K562 (cell line): ENCODE measurements around the gene ABLIM2. TPM values are rescaled to one million over a fixed set of nuclear protein-coding genes. Genes with fewer than 3 reads are reported as not detected.

Experiments used
- ATAC-seq: fragments of 200-7000 bp; cut with Tn5 transposase; 3 replicates; pipeline ENCODE4 v1.9.1; 2020; ENCODE audit warnings: moderate library complexity
- BruUV-seq: library from RNA; stranded (reverse); fragments of 400-500 nt; replicated peaks from 2 replicates; lab custom pipeline; 2021; lab: Mats Ljungman, UMichigan
- CTCF ChIA-PET: fragments of 300-600 bp; formaldehyde crosslinking; extraction: SDS; loops from one replicate; lab custom pipeline; 2021; ENCODE audit warnings: low intra/inter-chr PET ratio; lab: Yijun Ruan, JAX
- POLR2A ChIA-PET: fragments of 300-600, 350-650 bp; sonication (Branson Sonifier 250); formaldehyde crosslinking; extraction: SDS; loops from one replicate; lab custom pipeline; 2021; ENCODE audit warnings: antibody characterized with exemption, inconsistent platforms; lab: Yijun Ruan, JAX
- DNase-seq, 4 experiments: peaks; one replicate each; pipeline versions ENCODE4 v3.0.0 to v3.0.0-alpha.2; 2011 to 2018; ENCODE audit warnings: low spot score in 3 of 4, mixed read lengths in 3 of 4; ENCODE audit errors: extremely low read depth in 1 of 4
- FAIRE-seq: peaks from 2 replicates; lab custom pipeline; 2011; peaks lifted over from hg19 to GRCh38; lab: Jason Lieb, UNC
- H2AFZ ChIP-seq: 2 replicates; pipeline ENCODE4 v1.6.0; 2011; ENCODE audit warnings: low read depth, low read length, control low read depth, inconsistent platforms
- H3K27ac ChIP-seq: fragments of 200-600 bp; 3 replicates; pipeline ENCODE4 v1.8.0; 2011; ENCODE audit warnings: low read depth, mild to moderate bottlenecking, control low read depth, inconsistent platforms, low read length, moderate library complexity, mixed read lengths; ENCODE audit errors: extremely low read depth
- H3K27me3 ChIP-seq, 2 experiments: fragments of 300-600 bp in 1 of 2; 2 replicates in 1 of 2; 3 replicates in 1 of 2; pipeline versions ENCODE4 v1.6.0 to v1.8.0; 2011; ENCODE audit warnings: inconsistent platforms in 2 of 2, low read length in 2 of 2, mild to moderate bottlenecking in 1 of 2, mixed read lengths in 1 of 2, moderate library complexity in 1 of 2; ENCODE audit not compliant: control insufficient read depth in 2 of 2, insufficient read depth in 2 of 2
- H3K36me3 ChIP-seq: fragments of 300-600 bp; 3 replicates; pipeline ENCODE4 v1.8.0; 2011; ENCODE audit warnings: mild to moderate bottlenecking, low read length, inconsistent platforms; ENCODE audit not compliant: control insufficient read depth, insufficient read depth
- H3K4me1 ChIP-seq, 2 experiments: fragments of 200-600 bp in 1 of 2; replicated peaks in 1 of 2; 2 replicates in 1 of 2; 3 replicates in 1 of 2; pipeline versions ENCODE4 v1.5.1 to v1.8.0; 2011; ENCODE audit warnings: inconsistent platforms in 2 of 2, low read length in 2 of 2, mild to moderate bottlenecking in 1 of 2, mixed read lengths in 1 of 2, moderate library complexity in 1 of 2; ENCODE audit not compliant: control insufficient read depth in 2 of 2, insufficient read depth in 2 of 2
- H3K4me2 ChIP-seq: 2 replicates; pipeline ENCODE4 v1.6.1; 2011; ENCODE audit warnings: low read length, control low read depth, inconsistent platforms, mixed read lengths; ENCODE audit not compliant: insufficient read depth
- H3K4me3 ChIP-seq: fragments of 200-600 bp; sonication (generic), shearing (Covaris generic); 2 replicates; pipeline ENCODE4 v1.5.1; 2016; ENCODE audit warnings: control low read depth, inconsistent platforms
- H3K79me2 ChIP-seq: fragments of 200-600 bp; 3 replicates; pipeline ENCODE4 v1.8.0; 2011; ENCODE audit warnings: low read length, inconsistent platforms; ENCODE audit not compliant: control insufficient read depth, insufficient read depth
- H3K9ac ChIP-seq, 2 experiments: 2 replicates each; pipeline versions ENCODE4 v1.6.0 to v1.6.1; 2011; ENCODE audit warnings: low read depth in 2 of 2, low read length in 2 of 2, control low read depth in 1 of 2, inconsistent platforms in 1 of 2, mild to moderate bottlenecking in 1 of 2, mixed read lengths in 1 of 2; ENCODE audit not compliant: insufficient read depth in 1 of 2
- H3K9me1 ChIP-seq: one replicate; pipeline ENCODE4 v1.6.0; 2011; ENCODE audit warnings: inconsistent platforms, mild to moderate bottlenecking, low read length, moderate library complexity; ENCODE audit not compliant: control insufficient read depth, insufficient read depth
- H3K9me3 ChIP-seq: replicated peaks from 2 replicates; pipeline ENCODE4 v1.5.1; 2011; ENCODE audit warnings: low read depth, low read length, inconsistent platforms; ENCODE audit not compliant: control insufficient read depth, insufficient read depth
- H4K20me1 ChIP-seq: replicated peaks from 2 replicates; pipeline ENCODE4 v1.6.1; 2011; ENCODE audit warnings: low read length, inconsistent platforms, mixed read lengths; ENCODE audit not compliant: control insufficient read depth, insufficient read depth
- CBFA2T3 ChIP-seq: fragments of 450-650 bp; IDR thresholded peaks from 2 replicates; pipeline ENCODE4 v1.6.1; 2017
- ELF2 ChIP-seq: fragments of 250-450 bp; sonication (Bioruptor Pico); IDR thresholded peaks from 2 replicates; pipeline ENCODE4 v1.5.0; 2021; ENCODE audit warnings: mild to moderate bottlenecking
- ESRRA ChIP-seq: fragments of 450-650 bp; IDR thresholded peaks from 2 replicates; pipeline ENCODE4 v1.6.1; 2014; ENCODE audit warnings: low read depth, mild to moderate bottlenecking, moderate library complexity, borderline replicate concordance
- HDAC8 ChIP-seq: fragments of 450-650 bp; IDR thresholded peaks from 2 replicates; pipeline ENCODE4 v1.6.1; 2016; ENCODE audit warnings: mild to moderate bottlenecking, missing genetic modification characterization, moderate library complexity, missing compliant biosample characterization
- HOMEZ ChIP-seq: fragments of 250-450 bp; sonication (Bioruptor Pico); IDR thresholded peaks from 2 replicates; pipeline ENCODE4 v1.4.0; 2020; ENCODE audit warnings: mild to moderate bottlenecking, moderate library complexity
- SAFB ChIP-seq: fragments of 200-400 bp; formaldehyde crosslinking; IDR thresholded peaks from 2 replicates; pipeline ENCODE4 v1.6.1; 2017; ENCODE audit warnings: low read depth, low read length, borderline replicate concordance
- SMAD4 ChIP-seq: fragments of 250-450 bp; sonication (Bioruptor Pico); conservative IDR thresholded peaks from 2 replicates; pipeline ENCODE4 v1.8.0; 2021; ENCODE audit warnings: inconsistent platforms, mild to moderate bottlenecking, moderate library complexity
- ZKSCAN1 ChIP-seq: fragments of 150-350 bp; IDR thresholded peaks from 2 replicates; pipeline ENCODE4 v1.6.1; 2016; ENCODE audit warnings: low read depth, low read length
- ZNF75A ChIP-seq: fragments of 450-650 bp; formaldehyde crosslinking; IDR thresholded peaks from 2 replicates; pipeline ENCODE4 v1.4.0; 2020; ENCODE audit warnings: mild to moderate bottlenecking
- WGBS: fragments of 100-300 bp; shearing (Covaris generic); methylation state at CpG from one replicate; pipeline ENCODE4 v1.1.6; 2016; ENCODE audit warnings: low coverage, mixed read lengths; ENCODE audit not compliant: insufficient coverage; ENCODE audit errors: missing lambda C conversion rate; 5-methylcytosine and 5-hydroxymethylcytosine counted together
- in situ Hi-C: fragments of 300-500 bp; cut with MboI; formaldehyde crosslinking; loops from 4 replicates; pipeline ENCODE4 v1.15.0; 2018; ENCODE audit warnings: inconsistent platforms, mixed read lengths
- intact Hi-C: fragments of 100-400 bp; cut with micrococcal nuclease; formaldehyde crosslinking; loops from 2 replicates; pipeline ENCODE4 v1.14.2; 2022
- polyA plus RNA-seq, 8 experiments: library from polyadenylated mRNA; depleted of rRNA in 4 of 8; stranded (reverse) in 5 of 8; unstranded in 3 of 8; fragments of >200 nt; fragmentation: Nextera tagmentation in 2 of 8; fragmentation: Illumina TruSeq in 1 of 8; extraction: Ambion mirVana in 2 of 8; extraction: Trizol in 1 of 8; gene quantifications; 2 replicates each; pipeline versions ENCODE4 v1.2.1 to v1.2.3, GENCODE V29; 2011 to 2014; ENCODE audit warnings: inconsistent platforms in 1 of 8, missing spikeins in 1 of 8
- total RNA-seq, 7 experiments: library from RNA; depleted of rRNA in 6 of 7; stranded (reverse); fragments of >200 nt in 6 of 7; fragmentation: Illumina TruSeq in 2 of 7; extraction: Trizol in 2 of 7; gene quantifications; 2 replicates each; pipeline versions ENCODE4 v1.2.1 to v1.2.3, GENCODE V29; 2011 to 2021; ENCODE audit warnings: low replicate concordance in 1 of 7
- TF ChIP-seq, protein P1 (sequence below): fragments of 450-650 bp; IDR thresholded peaks from 2 replicates; pipeline ENCODE4 v1.6.1; 2016; ENCODE audit warnings: mild to moderate bottlenecking, moderate library complexity

ABLIM2 gene
- total and polyA plus RNA-seq, 9 of the 15 experiments (the other 6 are each of a cell fraction or from before 2014, with no cell fraction given), result not detected

DNA sequence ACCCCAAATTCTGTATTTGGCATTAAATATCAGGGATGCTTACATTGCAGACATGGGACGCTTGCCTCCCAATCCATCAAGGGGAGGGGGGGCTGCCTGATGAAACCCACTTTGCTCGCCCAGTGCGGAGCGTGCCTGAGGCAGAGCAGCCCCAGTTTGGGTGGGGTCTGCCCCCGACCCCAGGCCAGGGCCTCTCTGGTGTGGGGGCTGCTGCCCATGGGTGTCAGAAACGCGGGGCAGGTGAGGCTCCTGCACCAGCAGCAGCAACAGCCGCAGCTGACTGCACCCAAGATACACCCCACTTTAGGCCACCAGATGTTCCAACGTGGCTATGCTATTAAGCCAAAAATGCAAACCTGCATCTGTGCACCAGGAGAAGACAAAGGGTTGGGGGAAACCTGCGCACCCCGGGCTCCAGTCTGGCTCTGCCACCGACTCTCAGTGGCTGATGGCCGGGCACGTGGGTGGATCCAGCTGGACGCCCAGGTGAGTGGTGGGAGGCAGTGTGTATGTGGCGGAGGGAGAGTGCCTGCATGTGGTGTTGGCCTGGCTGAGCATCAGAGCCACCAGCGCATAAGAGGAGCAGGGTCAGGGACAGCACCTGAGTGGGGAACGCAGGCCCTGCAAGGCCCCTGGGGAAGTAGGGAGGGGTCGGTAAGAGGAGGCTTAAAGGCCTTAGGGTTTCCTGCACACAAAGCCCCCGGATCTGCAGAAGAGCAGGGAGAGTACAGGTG, 86.2 kb downstream of the ABLIM2 start:
- H3K9me1 ChIP-seq, result no peaks in the 10 kb centered on the region
- H3K36me3 ChIP-seq, result no peaks in the 10 kb centered on the region
- no peak overlapping the region for H3K4me2 ChIP-seq
- POLR2A ChIA-PET, result interaction anchor here (0.5 to 0.6 kb wide), 2 partner anchors 120 to 217 kb away, joined by 3 to 5 read pairs; no protein-coding TSS in a partner anchor
- no peak overlapping the region for H3K4me3 ChIP-seq
- H3K27ac ChIP-seq, result no peak overlapping the region
- CTCF ChIA-PET, result no interaction called here
- ATAC-seq (no peak), FAIRE-seq (no peak), DNase-seq (no peak)
- no TSS peak for BruUV-seq
- H2AFZ ChIP-seq, result no peak overlapping the region
- intact Hi-C loops, result no loop called here
- in situ Hi-C loops, result no loop called here
- H3K9ac ChIP-seq, result no peak overlapping the region
- no peaks in the 10 kb centered on the region for H3K79me2 ChIP-seq
- 3% methylated on average over 20 of the region's 20 CpGs for WGBS
- H3K27me3 ChIP-seq, result peaks cover 0 to 64% of the 10 kb centered on the region in 2 experiments
- no peaks in the 10 kb centered on the region; the same call in 1 of the 2 replicates for H4K20me1 ChIP-seq
- H3K9me3 ChIP-seq, result no peaks in the 10 kb centered on the region
- H3K4me1 ChIP-seq, result no peaks in the 10 kb centered on the region
- no peak for TF ChIP-seq SAFB
- no peak for TF ChIP-seq ESRRA
- TF ChIP-seq, protein P1, sequence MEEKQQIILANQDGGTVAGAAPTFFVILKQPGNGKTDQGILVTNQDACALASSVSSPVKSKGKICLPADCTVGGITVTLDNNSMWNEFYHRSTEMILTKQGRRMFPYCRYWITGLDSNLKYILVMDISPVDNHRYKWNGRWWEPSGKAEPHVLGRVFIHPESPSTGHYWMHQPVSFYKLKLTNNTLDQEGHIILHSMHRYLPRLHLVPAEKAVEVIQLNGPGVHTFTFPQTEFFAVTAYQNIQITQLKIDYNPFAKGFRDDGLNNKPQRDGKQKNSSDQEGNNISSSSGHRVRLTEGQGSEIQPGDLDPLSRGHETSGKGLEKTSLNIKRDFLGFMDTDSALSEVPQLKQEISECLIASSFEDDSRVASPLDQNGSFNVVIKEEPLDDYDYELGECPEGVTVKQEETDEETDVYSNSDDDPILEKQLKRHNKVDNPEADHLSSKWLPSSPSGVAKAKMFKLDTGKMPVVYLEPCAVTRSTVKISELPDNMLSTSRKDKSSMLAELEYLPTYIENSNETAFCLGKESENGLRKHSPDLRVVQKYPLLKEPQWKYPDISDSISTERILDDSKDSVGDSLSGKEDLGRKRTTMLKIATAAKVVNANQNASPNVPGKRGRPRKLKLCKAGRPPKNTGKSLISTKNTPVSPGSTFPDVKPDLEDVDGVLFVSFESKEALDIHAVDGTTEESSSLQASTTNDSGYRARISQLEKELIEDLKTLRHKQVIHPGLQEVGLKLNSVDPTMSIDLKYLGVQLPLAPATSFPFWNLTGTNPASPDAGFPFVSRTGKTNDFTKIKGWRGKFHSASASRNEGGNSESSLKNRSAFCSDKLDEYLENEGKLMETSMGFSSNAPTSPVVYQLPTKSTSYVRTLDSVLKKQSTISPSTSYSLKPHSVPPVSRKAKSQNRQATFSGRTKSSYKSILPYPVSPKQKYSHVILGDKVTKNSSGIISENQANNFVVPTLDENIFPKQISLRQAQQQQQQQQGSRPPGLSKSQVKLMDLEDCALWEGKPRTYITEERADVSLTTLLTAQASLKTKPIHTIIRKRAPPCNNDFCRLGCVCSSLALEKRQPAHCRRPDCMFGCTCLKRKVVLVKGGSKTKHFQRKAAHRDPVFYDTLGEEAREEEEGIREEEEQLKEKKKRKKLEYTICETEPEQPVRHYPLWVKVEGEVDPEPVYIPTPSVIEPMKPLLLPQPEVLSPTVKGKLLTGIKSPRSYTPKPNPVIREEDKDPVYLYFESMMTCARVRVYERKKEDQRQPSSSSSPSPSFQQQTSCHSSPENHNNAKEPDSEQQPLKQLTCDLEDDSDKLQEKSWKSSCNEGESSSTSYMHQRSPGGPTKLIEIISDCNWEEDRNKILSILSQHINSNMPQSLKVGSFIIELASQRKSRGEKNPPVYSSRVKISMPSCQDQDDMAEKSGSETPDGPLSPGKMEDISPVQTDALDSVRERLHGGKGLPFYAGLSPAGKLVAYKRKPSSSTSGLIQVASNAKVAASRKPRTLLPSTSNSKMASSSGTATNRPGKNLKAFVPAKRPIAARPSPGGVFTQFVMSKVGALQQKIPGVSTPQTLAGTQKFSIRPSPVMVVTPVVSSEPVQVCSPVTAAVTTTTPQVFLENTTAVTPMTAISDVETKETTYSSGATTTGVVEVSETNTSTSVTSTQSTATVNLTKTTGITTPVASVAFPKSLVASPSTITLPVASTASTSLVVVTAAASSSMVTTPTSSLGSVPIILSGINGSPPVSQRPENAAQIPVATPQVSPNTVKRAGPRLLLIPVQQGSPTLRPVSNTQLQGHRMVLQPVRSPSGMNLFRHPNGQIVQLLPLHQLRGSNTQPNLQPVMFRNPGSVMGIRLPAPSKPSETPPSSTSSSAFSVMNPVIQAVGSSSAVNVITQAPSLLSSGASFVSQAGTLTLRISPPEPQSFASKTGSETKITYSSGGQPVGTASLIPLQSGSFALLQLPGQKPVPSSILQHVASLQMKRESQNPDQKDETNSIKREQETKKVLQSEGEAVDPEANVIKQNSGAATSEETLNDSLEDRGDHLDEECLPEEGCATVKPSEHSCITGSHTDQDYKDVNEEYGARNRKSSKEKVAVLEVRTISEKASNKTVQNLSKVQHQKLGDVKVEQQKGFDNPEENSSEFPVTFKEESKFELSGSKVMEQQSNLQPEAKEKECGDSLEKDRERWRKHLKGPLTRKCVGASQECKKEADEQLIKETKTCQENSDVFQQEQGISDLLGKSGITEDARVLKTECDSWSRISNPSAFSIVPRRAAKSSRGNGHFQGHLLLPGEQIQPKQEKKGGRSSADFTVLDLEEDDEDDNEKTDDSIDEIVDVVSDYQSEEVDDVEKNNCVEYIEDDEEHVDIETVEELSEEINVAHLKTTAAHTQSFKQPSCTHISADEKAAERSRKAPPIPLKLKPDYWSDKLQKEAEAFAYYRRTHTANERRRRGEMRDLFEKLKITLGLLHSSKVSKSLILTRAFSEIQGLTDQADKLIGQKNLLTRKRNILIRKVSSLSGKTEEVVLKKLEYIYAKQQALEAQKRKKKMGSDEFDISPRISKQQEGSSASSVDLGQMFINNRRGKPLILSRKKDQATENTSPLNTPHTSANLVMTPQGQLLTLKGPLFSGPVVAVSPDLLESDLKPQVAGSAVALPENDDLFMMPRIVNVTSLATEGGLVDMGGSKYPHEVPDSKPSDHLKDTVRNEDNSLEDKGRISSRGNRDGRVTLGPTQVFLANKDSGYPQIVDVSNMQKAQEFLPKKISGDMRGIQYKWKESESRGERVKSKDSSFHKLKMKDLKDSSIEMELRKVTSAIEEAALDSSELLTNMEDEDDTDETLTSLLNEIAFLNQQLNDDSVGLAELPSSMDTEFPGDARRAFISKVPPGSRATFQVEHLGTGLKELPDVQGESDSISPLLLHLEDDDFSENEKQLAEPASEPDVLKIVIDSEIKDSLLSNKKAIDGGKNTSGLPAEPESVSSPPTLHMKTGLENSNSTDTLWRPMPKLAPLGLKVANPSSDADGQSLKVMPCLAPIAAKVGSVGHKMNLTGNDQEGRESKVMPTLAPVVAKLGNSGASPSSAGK, result no peak
- TF ChIP-seq SMAD4, result no peak
- no peak for TF ChIP-seq HDAC8 (tag)
- no peak for TF ChIP-seq ZKSCAN1
- TF ChIP-seq ZNF75A, result no peak
- TF ChIP-seq HOMEZ (CRISPR knock-in tag), result no peak
- TF ChIP-seq ELF2 (CRISPR knock-in tag), result no peak
- TF ChIP-seq CBFA2T3, result no peak
